GM12878 (cell line): ENCODE measurements around the gene NUCB1. TPM values are rescaled to one million over a fixed set of nuclear protein-coding genes. Genes with fewer than 3 reads are reported as not detected.

Experiments used
- BMI1 ChIP-seq: fragments of 450-650 bp; IDR thresholded peaks from 2 replicates; pipeline ENCODE4 v1.6.1; 2016; ENCODE audit warnings: mild to moderate bottlenecking, moderate library complexity, borderline replicate concordance
- CREB1 ChIP-seq: IDR thresholded peaks from 2 replicates; pipeline ENCODE4 v1.6.1; 2012; ENCODE audit warnings: low read depth, mild to moderate bottlenecking, inconsistent platforms
- CREM ChIP-seq: IDR thresholded peaks from 2 replicates; pipeline ENCODE4 v1.6.1; 2014; ENCODE audit warnings: antibody characterized with exemption, low read depth
- ESRRA ChIP-seq: IDR thresholded peaks from 2 replicates; pipeline ENCODE4 v1.6.1; 2012; ENCODE audit warnings: mild to moderate bottlenecking, low read length, improper control_type of control experiment
- EZH2 ChIP-seq: IDR thresholded peaks from 2 replicates; pipeline ENCODE4 v1.6.1; 2012; ENCODE audit warnings: low read depth, mild to moderate bottlenecking, control low read depth, inconsistent platforms, low read length, borderline replicate concordance; ENCODE audit not compliant: control insufficient read depth
- GABPA ChIP-seq: IDR thresholded peaks from 2 replicates; pipeline ENCODE4 v1.6.1; 2014; ENCODE audit warnings: antibody characterized with exemption, low read depth, mild to moderate bottlenecking, inconsistent platforms
- HDAC2 ChIP-seq: fragments of 200-600 bp; sonication (generic); IDR thresholded peaks from 2 replicates; pipeline ENCODE4 v1.6.1; 2017
- HDGF ChIP-seq: fragments of 450-650 bp; IDR thresholded peaks from 2 replicates; pipeline ENCODE4 v1.6.1; 2016; ENCODE audit warnings: antibody characterized with exemption
- LARP7 ChIP-seq: fragments of 450-650 bp; IDR thresholded peaks from 2 replicates; pipeline ENCODE4 v1.6.1; 2017; ENCODE audit warnings: mild to moderate bottlenecking
- NFYB ChIP-seq: IDR thresholded peaks from 2 replicates; pipeline ENCODE4 v1.6.1; 2011; ENCODE audit warnings: low read depth, mild to moderate bottlenecking, low read length, improper control_type of control experiment, moderate library complexity; ENCODE audit not compliant: insufficient read depth
- RB1 ChIP-seq: fragments of 450-650 bp; formaldehyde crosslinking; IDR thresholded peaks from 2 replicates; pipeline ENCODE4 v1.6.1; 2017; ENCODE audit warnings: mild to moderate bottlenecking, borderline replicate concordance
- YY1 ChIP-seq: IDR thresholded peaks from 2 replicates; pipeline ENCODE4 v1.6.1; 2011; ENCODE audit warnings: low read depth, mild to moderate bottlenecking, low read length
- polyA plus RNA-seq, 11 experiments: library from polyadenylated mRNA; depleted of rRNA in 4 of 11; unstranded in 6 of 11; stranded (reverse) in 5 of 11; fragments of >200 nt; fragmentation: Nextera tagmentation in 4 of 11; fragmentation: Illumina TruSeq in 1 of 11; extraction: Ambion mirVana in 4 of 11; extraction: Trizol in 1 of 11; gene quantifications; 1 replicate in 1 of 11; 2 replicates in 10 of 11; pipeline versions ENCODE4 v1.2.1 to v1.2.3, GENCODE V29; 2011 to 2016; ENCODE audit warnings: inconsistent platforms in 2 of 11, missing spikeins in 2 of 11, low read depth in 1 of 11
- total RNA-seq, 4 experiments: library from RNA; depleted of rRNA in 3 of 4; stranded (reverse); fragments of >200 nt in 3 of 4; fragmentation: Illumina TruSeq in 1 of 4; extraction: Trizol in 1 of 4; gene quantifications; 2 replicates each; pipeline versions ENCODE4 v1.2.1 to v1.2.3, GENCODE V29; 2013 to 2021
- TF ChIP-seq, protein P1 (sequence below): fragments of 450-650 bp; IDR thresholded peaks from 2 replicates; pipeline ENCODE4 v1.6.1; 2017; ENCODE audit warnings: mild to moderate bottlenecking, moderate library complexity
- TF ChIP-seq, protein P2 (sequence below): fragments of 150-350 bp; IDR thresholded peaks from 2 replicates; pipeline ENCODE4 v1.6.1; 2016; ENCODE audit warnings: low read depth, low read length
- TF ChIP-seq, protein P3 (sequence below): IDR thresholded peaks from 2 replicates; pipeline ENCODE4 v1.6.1; 2011; ENCODE audit warnings: borderline replicate concordance, low read depth, mild to moderate bottlenecking, moderate library complexity, low read length; ENCODE audit not compliant: insufficient read depth, poor library complexity, severe bottlenecking
- TF ChIP-seq, protein P4 (sequence below): IDR thresholded peaks from 2 replicates; pipeline ENCODE4 v1.6.1; 2011; ENCODE audit warnings: low read depth, mild to moderate bottlenecking, low read length, moderate library complexity, borderline replicate concordance; ENCODE audit errors: extremely low read depth
- TF ChIP-seq, protein P5 (sequence below): IDR thresholded peaks from 2 replicates; pipeline ENCODE4 v1.6.1; 2012; ENCODE audit warnings: low read depth, low read length, improper control_type of control experiment

Gene NUCB1
- total and polyA plus RNA-seq, 10 of the 15 experiments (the other 5 are each of a cell fraction or from before 2014, with no cell fraction given), result 1.8 to 112 (median 44.5) TPM

DNA sequence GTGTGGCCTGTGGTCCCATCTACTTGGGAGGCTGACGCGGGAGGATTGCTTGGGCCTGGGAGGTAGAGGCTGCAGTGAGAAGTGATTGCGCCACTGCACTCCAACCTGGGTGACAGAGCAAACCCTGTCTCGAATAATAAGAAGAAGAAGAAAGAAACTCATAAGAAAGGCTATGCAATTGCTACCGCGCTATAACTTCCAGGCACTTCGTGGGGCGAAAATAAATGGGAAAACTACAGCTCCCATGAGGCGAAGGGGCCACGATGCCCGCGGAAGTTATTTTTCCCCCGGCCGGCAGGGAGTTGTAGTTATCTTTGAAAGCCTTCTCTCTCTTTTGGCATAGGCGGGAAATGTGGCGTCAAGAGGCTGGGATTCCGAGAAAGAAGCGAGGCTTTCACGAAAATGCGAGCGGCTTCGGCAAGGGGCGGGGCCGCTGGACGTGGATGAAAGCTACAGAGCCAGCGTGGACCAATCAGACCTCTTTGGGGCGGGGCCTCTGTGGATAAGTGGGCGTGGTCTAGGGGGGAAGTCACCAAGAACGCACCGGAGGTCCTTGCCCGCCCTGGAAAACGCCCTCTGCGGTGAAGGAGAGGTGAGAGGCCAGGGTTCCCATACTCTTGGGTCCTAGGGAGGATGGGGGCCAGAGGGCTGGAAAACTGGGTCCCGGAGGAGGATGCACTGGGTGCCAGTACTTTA lies at the start of gene NUCB1 (continued):
- TF ChIP-seq, protein P1, sequence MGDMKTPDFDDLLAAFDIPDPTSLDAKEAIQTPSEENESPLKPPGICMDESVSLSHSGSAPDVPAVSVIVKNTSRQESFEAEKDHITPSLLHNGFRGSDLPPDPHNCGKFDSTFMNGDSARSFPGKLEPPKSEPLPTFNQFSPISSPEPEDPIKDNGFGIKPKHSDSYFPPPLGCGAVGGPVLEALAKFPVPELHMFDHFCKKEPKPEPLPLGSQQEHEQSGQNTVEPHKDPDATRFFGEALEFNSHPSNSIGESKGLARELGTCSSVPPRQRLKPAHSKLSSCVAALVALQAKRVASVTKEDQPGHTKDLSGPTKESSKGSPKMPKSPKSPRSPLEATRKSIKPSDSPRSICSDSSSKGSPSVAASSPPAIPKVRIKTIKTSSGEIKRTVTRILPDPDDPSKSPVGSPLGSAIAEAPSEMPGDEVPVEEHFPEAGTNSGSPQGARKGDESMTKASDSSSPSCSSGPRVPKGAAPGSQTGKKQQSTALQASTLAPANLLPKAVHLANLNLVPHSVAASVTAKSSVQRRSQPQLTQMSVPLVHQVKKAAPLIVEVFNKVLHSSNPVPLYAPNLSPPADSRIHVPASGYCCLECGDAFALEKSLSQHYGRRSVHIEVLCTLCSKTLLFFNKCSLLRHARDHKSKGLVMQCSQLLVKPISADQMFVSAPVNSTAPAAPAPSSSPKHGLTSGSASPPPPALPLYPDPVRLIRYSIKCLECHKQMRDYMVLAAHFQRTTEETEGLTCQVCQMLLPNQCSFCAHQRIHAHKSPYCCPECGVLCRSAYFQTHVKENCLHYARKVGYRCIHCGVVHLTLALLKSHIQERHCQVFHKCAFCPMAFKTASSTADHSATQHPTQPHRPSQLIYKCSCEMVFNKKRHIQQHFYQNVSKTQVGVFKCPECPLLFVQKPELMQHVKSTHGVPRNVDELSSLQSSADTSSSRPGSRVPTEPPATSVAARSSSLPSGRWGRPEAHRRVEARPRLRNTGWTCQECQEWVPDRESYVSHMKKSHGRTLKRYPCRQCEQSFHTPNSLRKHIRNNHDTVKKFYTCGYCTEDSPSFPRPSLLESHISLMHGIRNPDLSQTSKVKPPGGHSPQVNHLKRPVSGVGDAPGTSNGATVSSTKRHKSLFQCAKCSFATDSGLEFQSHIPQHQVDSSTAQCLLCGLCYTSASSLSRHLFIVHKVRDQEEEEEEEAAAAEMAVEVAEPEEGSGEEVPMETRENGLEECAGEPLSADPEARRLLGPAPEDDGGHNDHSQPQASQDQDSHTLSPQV, result peak; percentile 6; the same call in 1 of the 2 replicates
- TF ChIP-seq EZH2 (no peak), CREM (peak; percentile 62; the same call in 1 of the 2 replicates), ESRRA (no peak), HDAC2 (no peak), NFYB (peak; percentile 97), LARP7 (no peak), GABPA (peak; percentile 93), RB1 (0 out of 2 replicates have a peak, but pooled peaks have one; percentile 19), CREB1 (peak; percentile 73), HDGF (peak; percentile 53), BMI1 (no peak), YY1 (no peak)
- TF ChIP-seq, protein P2, sequence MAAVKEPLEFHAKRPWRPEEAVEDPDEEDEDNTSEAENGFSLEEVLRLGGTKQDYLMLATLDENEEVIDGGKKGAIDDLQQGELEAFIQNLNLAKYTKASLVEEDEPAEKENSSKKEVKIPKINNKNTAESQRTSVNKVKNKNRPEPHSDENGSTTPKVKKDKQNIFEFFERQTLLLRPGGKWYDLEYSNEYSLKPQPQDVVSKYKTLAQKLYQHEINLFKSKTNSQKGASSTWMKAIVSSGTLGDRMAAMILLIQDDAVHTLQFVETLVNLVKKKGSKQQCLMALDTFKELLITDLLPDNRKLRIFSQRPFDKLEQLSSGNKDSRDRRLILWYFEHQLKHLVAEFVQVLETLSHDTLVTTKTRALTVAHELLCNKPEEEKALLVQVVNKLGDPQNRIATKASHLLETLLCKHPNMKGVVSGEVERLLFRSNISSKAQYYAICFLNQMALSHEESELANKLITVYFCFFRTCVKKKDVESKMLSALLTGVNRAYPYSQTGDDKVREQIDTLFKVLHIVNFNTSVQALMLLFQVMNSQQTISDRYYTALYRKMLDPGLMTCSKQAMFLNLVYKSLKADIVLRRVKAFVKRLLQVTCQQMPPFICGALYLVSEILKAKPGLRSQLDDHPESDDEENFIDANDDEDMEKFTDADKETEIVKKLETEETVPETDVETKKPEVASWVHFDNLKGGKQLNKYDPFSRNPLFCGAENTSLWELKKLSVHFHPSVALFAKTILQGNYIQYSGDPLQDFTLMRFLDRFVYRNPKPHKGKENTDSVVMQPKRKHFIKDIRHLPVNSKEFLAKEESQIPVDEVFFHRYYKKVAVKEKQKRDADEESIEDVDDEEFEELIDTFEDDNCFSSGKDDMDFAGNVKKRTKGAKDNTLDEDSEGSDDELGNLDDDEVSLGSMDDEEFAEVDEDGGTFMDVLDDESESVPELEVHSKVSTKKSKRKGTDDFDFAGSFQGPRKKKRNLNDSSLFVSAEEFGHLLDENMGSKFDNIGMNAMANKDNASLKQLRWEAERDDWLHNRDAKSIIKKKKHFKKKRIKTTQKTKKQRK, result no peak
- TF ChIP-seq, protein P3, sequence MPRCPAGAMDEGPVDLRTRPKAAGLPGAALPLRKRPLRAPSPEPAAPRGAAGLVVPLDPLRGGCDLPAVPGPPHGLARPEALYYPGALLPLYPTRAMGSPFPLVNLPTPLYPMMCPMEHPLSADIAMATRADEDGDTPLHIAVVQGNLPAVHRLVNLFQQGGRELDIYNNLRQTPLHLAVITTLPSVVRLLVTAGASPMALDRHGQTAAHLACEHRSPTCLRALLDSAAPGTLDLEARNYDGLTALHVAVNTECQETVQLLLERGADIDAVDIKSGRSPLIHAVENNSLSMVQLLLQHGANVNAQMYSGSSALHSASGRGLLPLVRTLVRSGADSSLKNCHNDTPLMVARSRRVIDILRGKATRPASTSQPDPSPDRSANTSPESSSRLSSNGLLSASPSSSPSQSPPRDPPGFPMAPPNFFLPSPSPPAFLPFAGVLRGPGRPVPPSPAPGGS, result no peak
- TF ChIP-seq, protein P4, sequence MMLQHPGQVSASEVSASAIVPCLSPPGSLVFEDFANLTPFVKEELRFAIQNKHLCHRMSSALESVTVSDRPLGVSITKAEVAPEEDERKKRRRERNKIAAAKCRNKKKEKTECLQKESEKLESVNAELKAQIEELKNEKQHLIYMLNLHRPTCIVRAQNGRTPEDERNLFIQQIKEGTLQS, result no peak
- TF ChIP-seq, protein P5, sequence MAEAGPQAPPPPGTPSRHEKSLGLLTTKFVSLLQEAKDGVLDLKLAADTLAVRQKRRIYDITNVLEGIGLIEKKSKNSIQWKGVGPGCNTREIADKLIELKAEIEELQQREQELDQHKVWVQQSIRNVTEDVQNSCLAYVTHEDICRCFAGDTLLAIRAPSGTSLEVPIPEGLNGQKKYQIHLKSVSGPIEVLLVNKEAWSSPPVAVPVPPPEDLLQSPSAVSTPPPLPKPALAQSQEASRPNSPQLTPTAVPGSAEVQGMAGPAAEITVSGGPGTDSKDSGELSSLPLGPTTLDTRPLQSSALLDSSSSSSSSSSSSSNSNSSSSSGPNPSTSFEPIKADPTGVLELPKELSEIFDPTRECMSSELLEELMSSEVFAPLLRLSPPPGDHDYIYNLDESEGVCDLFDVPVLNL, result no peak
